Effector memory CD4-positive, alpha-beta T cell (primary cell): ENCODE data around the gene ZFHX3.

Source experiments
- DNase-seq, 3 donors: peaks; one replicate each; pipeline ENCODE4 v3.0.0-alpha.2; 2020
- H3K27ac ChIP-seq: 2 replicates; pipeline ENCODE4 v1.7.0; 2013; ENCODE audit warnings: mild to moderate bottlenecking, low read length, moderate library complexity; ENCODE audit not compliant: insufficient read depth, poor library complexity, severe bottlenecking
- H3K27me3 ChIP-seq: replicated peaks from 2 replicates; pipeline ENCODE4 v1.7.0; 2013; ENCODE audit warnings: mild to moderate bottlenecking, low read length; ENCODE audit not compliant: insufficient read depth, control insufficient read depth, poor library complexity, severe bottlenecking
- H3K36me3 ChIP-seq: 2 replicates; pipeline ENCODE4 v1.7.0; 2013; ENCODE audit warnings: mild to moderate bottlenecking, low read length, moderate library complexity; ENCODE audit not compliant: control insufficient read depth, insufficient read depth
- H3K4me1 ChIP-seq: 2 replicates; pipeline ENCODE4 v1.7.0; 2013; ENCODE audit warnings: low read length, mild to moderate bottlenecking; ENCODE audit not compliant: control insufficient read depth, insufficient read depth, poor library complexity, severe bottlenecking
- H3K4me3 ChIP-seq: 2 replicates; pipeline ENCODE4 v1.7.0; 2013; ENCODE audit warnings: low read length, low read depth, mild to moderate bottlenecking; ENCODE audit not compliant: insufficient read depth, poor library complexity, severe bottlenecking
- H3K9me3 ChIP-seq: 2 replicates; pipeline ENCODE4 v1.7.0; 2013; ENCODE audit warnings: mild to moderate bottlenecking, low read length, moderate library complexity; ENCODE audit not compliant: control insufficient read depth

The ZFHX3 gene

DNA sequence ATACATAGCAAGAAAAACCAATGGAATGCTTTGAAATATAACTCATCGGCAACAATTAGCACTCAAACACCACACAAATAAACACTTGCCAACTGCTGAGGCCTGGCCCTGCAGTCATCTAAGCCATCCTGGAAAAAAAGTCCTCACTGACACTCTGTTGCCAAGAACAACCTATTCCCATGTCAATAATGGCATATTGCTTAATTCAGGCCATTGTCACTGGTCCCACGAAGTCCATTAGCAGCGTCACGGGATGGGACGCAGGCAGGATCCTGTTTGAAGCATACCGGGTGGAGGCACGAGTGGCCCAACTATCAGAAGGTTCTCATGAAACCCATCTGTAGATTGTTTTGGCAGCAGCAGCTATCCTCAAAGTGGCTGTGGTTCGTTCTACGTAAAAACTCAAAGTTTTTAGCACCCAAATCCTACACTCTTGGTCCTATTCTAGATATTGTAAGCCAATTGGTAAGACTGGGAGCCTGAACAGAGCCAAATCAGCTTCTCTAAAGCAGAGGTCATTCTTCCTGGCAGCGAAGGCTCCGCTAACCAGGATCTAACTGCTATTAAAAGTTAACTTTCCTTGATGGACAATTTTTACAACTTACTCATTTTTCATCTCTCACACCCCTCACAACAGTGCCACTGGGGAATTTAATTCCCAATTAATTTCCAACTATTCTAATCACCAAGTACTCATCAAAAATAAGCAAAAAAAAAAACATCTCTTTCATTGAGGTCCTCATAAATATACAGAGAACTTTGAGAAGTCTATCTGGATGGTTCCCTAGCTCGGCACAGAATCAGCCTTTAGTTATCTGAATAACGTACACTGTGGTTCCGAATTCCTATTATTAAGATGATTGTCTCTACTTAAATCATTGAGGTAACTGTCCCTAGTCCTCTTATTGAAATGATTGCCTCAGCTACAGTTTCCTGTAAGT lies 91.5 kb downstream of the ZFHX3 start:
- no peak for DNase-seq
- no peaks in the 10 kb centered on the region for H3K4me1 ChIP-seq
- no peaks in the 10 kb centered on the region for H3K36me3 ChIP-seq
- H3K27ac ChIP-seq = no peak overlapping the region
- H3K4me3 ChIP-seq = no peak overlapping the region
- H3K27me3 ChIP-seq = no peaks in the 10 kb centered on the region
- H3K9me3 ChIP-seq = no peaks in the 10 kb centered on the region

GRCh38 chr16:72952811-72953271 lies 95.1 kb downstream of the ZFHX3 start:
- Histone ChIP-seq H3K27me3 (no peaks in the 10 kb centered on the region), H3K4me1 (no peaks in the 10 kb centered on the region), H3K36me3 (no peaks in the 10 kb centered on the region), H3K4me3 (no peak overlapping the region), H3K9me3 (no peaks in the 10 kb centered on the region), H3K27ac (no peak overlapping the region)
- no peak for DNase-seq

- H3K27me3 ChIP-seq = no peaks in the 10 kb centered on the region
- DNase-seq = no peak
- no peaks in the 10 kb centered on the region for H3K36me3 ChIP-seq
- H3K4me1 ChIP-seq = no peaks in the 10 kb centered on the region
- no peaks in the 10 kb centered on the region for H3K9me3 ChIP-seq
- no peak overlapping the region for H3K27ac ChIP-seq
- no peak overlapping the region for H3K4me3 ChIP-seq
Observed at GRCh38 chr16:72952404-72952803, 95.5 kb downstream of the ZFHX3 start.

DNA sequence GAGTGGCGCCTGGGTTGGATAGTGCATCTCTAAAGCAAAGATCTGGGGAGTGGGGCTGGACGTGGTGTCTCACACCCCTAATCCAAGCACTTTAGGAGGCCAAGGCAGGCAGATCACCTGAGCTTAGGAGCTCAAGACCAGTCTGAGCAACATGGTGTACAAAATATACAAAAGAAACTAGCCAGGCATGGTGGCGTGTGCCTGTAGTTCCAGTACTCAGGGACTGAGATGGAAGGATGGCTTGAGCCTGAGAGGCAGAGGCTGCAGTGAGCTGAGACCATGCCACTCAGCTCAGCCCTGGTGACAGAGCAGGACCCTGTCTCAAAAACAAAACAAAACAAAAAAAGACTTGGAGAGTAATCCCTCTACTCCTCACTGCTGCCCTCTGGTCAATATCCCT lies 96.0 kb downstream of the ZFHX3 start:
- Histone ChIP-seq H3K4me1 (no peaks in the 10 kb centered on the region), H3K9me3 (no peaks in the 10 kb centered on the region), H3K4me3 (no peak overlapping the region), H3K27me3 (no peaks in the 10 kb centered on the region), H3K36me3 (no peaks in the 10 kb centered on the region), H3K27ac (no peak overlapping the region)
- DNase-seq = no peak

- Histone ChIP-seq H3K4me3 (no peak overlapping the region), H3K27ac (no peak overlapping the region), H3K4me1 (no peaks in the 10 kb centered on the region), H3K27me3 (no peaks in the 10 kb centered on the region), H3K9me3 (no peaks in the 10 kb centered on the region), H3K36me3 (no peaks in the 10 kb centered on the region)
- no peak for DNase-seq
Observed at GRCh38 chr16:72950669-72951068, 97.3 kb downstream of the ZFHX3 start.

DNA sequence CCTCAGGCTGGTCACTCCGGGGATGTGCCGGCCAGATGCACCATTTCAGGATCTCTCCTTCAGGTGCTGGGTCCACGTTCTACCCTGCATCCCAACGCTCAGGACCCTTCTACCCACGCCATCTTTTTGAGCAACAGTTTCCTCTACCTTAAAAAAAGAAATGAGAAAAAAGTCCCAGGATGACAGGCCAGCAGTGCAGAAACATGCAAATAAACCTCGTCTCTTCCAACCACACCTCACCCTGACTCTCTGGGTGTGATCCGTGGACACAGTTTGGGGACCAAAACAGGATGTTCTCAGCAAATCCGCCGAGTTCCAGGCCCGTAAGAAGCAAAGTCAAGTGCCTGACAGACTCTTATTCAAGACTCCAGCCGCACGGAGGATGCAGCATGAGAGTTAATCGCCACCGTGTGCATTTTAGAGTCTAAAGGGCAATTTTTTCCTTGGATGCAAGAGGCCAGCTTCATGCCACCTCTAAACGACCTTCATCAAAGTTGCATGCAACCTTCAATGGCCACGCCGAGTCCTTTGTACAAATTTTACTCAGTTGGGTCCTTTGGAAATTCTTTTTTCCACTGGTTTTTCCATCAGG lies 99.6 kb downstream of the ZFHX3 start:
- H3K9me3 ChIP-seq = no peaks in the 10 kb centered on the region
- no peaks in the 10 kb centered on the region for H3K27me3 ChIP-seq
- H3K27ac ChIP-seq = no peak overlapping the region
- no peak overlapping the region for H3K4me3 ChIP-seq
- H3K4me1 ChIP-seq = no peaks in the 10 kb centered on the region
- H3K36me3 ChIP-seq = no peaks in the 10 kb centered on the region
- DNase-seq = no peak

GRCh38 chr16:72947379-72948237 lies 100.3 kb downstream of the ZFHX3 start:
- Histone ChIP-seq H3K27ac (no peak overlapping the region), H3K36me3 (no peaks in the 10 kb centered on the region), H3K4me3 (no peak overlapping the region), H3K9me3 (no peaks in the 10 kb centered on the region), H3K4me1 (no peaks in the 10 kb centered on the region), H3K27me3 (no peaks in the 10 kb centered on the region)
- no peak for DNase-seq

DNA sequence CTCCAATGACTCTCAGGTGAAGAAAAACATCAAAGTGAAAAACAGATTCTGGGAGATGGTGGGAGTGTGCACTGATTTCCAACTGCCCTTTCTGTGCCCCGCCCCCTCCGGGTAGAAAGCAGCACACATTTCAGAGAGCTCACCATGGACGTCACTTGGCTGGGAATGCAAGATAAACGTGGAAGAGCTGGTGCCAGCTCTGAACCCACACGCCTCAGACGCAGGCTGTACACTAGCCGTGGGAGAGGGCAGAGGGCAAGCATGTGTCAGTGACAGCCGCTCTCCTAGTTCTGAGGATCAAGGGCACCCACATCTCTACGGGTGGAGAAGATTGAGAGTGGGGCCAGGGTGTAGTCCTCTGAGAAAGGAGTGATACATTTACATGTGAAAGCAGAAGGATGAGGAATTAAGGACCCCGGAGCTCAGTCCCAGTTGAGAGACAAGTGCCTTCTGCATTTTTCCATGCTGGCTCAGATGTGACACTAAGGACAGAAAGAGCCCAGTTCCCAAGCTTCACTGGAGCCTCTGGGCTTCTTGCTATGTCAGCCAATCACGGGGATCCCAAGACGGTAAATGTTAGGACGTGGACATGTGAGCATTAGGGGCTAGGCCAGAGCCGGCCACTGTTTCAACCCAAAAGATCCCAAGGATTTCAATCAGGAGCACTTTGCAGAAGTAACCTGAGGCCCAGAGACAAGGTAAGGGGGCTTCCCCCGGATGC lies 101.3 kb downstream of the ZFHX3 start:
- Histone ChIP-seq H3K27ac (no peak overlapping the region), H3K36me3 (no peaks in the 10 kb centered on the region), H3K9me3 (no peaks in the 10 kb centered on the region)

DNA sequence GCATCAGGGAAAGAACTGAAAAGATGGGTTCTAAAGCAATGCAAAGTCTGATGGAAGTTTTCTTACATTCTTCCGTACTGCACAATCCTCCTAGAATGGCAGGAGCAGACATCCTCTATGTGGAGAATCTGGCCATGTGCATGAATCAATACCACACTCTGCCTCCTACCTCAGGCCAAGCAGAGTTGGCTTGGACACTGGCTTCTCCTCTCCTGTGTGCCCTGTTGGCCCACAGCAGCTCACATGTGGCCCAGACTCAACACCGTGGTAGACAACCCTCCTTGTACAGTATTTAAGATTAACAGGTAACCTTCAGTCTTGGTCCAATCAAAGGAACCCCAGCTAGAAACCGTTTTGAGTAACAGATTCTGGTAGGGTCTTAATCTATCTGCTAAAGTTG lies 101.9 kb downstream of the ZFHX3 start:
- Histone ChIP-seq H3K4me3 (no peak overlapping the region), H3K9me3 (no peaks in the 10 kb centered on the region), H3K4me1 (no peaks in the 10 kb centered on the region), H3K27me3 (no peaks in the 10 kb centered on the region), H3K36me3 (no peaks in the 10 kb centered on the region), H3K27ac (no peak overlapping the region)
- no peak for DNase-seq

More for the DNA sequence above, 101.3 kb downstream of the ZFHX3 start:
- no peak for DNase-seq
- no peak overlapping the region for H3K4me3 ChIP-seq
- no peaks in the 10 kb centered on the region for H3K27me3 ChIP-seq
- no peaks in the 10 kb centered on the region for H3K4me1 ChIP-seq
